Effector CD4-positive, alpha-beta T cell (primary cell): Measurements from ENCODE around the gene RCOR3.

Source experiments
- DNase-seq: peaks from one replicate; pipeline ENCODE4 v3.0.0-alpha.2; 2020

Gene RCOR3

GRCh38 chr1:211326140-211326527, 67.0 kb downstream of the RCOR3 start:
- DNase-seq = no peak

DNA sequence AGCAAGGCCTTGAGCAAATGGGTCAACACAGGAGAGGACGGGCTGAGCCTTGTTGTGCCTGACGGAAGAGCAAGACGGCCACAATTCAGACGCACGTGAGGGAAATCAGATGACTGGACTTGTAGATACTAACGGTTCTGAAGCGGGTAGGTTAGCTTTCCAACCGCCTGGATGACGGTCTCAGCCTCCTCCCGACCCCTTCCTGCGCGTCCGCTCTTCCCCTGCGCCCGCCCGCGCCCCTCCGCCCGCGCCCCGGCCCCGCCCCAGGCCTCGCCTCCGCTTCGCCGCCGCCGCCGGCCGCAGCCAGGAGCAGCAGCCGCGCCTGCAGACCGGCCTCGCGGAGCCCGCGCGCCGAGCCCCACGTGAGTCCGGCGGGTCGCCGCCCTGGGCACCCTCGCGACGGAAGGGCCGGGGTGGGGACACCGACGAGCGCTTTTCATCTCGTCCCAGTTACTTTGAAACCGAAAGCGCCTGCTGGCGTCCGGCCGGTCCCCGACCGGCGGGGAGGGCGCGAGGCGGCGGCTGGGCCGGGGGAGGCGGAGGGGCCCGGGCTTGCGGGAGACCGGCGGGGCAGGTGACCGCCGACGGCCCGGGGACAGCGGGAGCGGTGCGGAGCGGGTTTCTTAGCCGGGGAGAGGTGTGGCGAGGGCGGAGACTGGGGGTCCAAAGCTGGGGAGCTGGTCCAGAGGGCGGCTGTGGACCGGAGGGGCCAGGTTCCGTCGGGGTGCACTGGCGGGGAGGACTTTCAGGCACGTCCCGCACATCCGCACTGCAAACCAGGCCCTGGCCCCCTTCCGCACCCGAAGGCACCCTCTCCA, 67.6 kb downstream of the RCOR3 start, which contains the start of gene TRAF5:
Gene TRAF5 (plus strand): TSS at position 306 of the 818 bp plus-strand sequence. CDS start 26,407 bp downstream, outside the sequence.
- peak; percentile 38 for DNase-seq

DNA sequence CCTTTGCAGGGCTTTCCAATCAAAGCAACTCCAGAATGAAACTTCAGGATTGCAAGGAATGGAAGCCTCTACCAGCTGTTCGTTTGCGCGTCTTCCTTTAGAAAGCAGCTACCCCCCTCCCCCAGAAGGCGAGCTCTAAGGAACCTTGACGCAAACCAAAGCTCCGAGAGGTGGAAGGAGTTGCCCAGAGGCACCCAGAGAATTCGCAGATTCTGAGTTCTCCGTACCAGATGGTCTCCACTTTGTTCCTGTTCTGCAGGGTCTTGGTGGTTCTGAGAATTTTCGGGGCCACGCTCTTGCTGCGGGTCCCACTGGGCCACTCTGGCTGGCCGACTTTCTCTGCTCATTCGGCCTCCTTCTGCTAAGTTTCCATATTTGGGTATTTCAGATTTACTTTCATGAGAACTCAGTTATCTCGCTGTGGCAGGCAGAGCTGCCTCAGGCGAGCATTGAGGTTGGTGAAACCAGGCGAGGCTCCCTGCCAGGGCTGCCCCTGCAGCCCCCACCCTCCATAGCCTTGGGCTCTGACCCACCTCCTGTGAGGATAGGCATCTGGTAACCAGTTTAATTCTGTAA, 68.3 kb downstream of the RCOR3 start:
- peak; percentile 23 for DNase-seq

GRCh38 chr1:211328084-211328694, 69.0 kb downstream of the RCOR3 start:
- DNase-seq = no peak

DNA sequence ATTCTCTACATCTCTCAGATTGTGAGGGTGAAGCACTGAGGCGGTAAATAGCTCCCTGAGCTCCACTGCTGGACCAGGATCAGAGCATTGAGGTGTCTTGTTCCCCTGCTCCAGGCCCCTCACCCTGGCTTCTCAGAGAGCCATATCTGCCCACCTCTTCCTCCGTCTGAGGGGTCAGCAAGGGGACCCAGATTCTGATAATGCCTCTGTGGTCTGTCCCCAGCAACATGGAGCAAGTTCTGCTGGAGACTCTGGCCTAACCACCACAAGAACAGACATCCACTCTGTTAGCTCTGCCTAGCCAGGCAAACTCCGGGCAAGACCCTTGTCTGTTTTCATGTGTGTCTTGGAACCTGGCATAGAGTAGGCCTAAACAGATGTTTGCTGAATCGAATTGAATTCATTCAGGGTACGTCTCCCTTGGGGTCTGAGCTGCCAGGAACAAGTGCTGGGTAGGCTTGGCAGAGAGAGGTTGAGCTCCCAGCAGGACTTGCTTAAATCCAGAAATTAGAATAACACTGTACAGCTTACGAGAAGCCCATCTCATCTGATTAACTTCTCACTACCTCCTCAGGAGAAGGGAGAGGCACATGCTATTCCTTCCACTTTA, 69.8 kb downstream of the RCOR3 start:
- DNase-seq = no peak

DNA sequence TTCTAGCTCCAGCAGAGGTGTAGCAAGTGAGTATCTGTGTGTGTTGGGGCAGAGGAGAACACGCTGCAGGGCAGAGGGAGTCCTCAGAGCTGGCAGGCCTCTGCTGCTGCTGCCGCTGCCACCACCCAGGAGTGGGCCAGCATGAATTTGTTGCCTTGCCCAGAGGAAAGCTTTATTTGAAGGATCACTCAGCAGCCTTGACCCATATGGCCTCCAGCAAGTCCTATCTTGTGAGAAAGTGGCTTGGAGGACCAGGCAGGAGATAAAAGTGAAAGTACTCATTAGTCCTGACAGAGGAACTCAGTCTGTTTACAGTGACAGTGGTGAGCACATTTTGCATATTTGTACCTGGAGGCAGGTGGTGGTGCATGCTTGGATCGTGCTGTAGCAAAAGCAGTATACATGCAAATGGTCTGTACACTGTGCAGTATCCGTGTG, 70.6 kb downstream of the RCOR3 start:
- DNase-seq = no peak

GRCh38 chr1:211330282-211330936, 71.2 kb downstream of the RCOR3 start:
- no peak for DNase-seq

DNA sequence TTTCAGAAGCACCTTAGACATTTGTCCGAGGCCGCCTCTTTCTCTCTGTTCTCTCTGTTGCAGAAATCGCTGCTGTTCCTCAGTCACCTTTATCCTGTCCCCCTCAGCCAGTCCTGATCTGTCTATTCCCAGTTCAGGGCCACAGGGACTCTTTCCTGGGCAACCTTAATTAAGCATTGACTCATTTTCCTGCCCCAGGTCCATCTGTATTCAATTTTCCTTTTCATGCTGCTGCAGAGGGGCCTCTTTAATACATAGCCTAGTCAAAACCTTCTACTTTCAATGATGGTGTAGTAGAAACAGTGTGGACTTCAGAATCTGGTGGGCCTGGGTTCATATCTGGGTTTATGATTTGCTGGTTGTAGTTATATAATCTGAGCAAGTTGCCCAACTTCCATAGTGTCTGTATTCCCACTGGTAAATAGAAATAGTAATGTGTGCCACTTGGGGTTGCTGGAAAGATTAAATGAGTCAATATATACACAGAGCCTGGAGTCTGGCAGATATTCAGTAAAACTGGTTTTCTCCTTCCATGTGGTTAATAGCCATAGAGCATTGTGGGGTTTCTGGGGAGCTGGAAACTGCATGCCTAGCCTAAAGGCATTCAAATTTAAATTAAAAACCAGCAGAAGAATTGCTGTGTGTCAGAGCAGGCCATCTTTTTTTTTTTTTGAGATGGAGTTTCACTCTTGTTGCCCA, 72.0 kb downstream of the RCOR3 start:
- DNase-seq = no peak

DNA sequence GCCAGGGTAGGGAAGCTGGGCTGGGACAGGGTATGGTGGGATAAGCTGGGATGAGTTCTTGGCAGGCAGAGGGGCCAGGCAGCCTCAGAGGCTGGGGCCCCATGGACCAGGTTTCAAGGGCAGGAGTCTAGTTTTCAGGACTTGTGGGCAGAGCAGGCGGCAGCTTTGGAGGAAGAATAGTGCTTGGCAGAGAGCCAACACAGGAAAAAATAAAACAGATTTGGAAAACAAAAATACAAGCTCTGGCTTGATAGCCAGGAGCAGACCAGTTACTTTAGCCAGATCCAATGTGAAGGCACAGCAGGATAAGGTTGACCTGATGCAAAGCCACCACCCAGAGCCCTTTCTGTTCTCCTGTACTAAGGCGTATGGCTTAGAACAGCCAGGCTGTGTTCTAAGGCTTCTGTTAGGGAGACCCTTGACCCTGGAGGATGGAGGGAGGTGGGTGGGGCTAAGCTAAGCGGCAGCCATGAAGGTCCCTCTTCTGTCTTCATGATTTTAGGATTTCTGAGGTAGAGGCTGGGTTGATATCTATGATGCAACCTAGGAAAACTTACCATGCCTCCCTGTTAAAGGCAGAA, 73.0 kb downstream of the RCOR3 start:
- DNase-seq = no peak

GRCh38 chr1:211332830-211333229, 73.7 kb downstream of the RCOR3 start:
- no peak for DNase-seq

GRCh38 chr1:211333906-211334305, 74.7 kb downstream of the RCOR3 start:
- no peak for DNase-seq

DNA sequence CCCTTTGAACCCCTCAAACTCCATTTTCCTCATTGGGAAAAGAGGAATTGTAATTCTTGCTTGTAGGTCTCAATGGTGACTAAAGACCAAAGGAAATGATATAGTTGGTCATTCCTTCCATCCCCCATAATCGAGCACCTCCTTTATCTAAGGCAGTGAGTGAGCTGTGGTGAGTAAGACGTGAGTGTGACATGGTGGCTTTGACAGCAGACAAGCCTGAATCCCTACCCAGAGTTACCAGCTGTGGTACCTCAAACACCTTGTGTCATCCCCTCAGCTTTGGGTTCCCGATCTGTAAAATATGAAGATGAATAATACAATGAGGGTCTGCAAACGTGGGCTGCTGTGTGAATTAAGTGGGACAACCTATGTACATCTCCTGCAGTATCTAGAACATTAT, 75.8 kb downstream of the RCOR3 start:
- no peak for DNase-seq

GRCh38 chr1:211335522-211336157, 76.5 kb downstream of the RCOR3 start:
- DNase-seq = no peak

DNA sequence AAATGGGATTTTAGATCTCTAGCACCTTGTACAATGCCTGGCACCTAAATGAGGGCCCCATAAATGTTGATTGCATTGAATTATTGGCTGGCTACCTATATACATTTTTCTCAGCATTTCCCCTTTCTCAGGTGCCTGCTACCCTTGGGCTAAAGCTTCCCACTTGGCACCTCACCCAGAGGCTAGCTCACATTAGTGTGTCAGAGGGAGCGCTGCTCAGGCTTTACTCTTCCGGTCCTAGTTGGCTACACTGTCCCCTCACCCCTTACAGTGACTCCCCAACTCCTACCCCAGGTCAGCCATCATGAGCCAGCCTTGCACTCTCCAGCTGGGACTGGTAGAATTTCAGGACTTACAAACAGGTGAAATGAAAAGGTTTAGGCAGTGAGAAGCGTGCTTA, 77.0 kb downstream of the RCOR3 start:
- DNase-seq = no peak

GRCh38 chr1:211336775-211337174, 77.6 kb downstream of the RCOR3 start:
- DNase-seq = no peak

DNA sequence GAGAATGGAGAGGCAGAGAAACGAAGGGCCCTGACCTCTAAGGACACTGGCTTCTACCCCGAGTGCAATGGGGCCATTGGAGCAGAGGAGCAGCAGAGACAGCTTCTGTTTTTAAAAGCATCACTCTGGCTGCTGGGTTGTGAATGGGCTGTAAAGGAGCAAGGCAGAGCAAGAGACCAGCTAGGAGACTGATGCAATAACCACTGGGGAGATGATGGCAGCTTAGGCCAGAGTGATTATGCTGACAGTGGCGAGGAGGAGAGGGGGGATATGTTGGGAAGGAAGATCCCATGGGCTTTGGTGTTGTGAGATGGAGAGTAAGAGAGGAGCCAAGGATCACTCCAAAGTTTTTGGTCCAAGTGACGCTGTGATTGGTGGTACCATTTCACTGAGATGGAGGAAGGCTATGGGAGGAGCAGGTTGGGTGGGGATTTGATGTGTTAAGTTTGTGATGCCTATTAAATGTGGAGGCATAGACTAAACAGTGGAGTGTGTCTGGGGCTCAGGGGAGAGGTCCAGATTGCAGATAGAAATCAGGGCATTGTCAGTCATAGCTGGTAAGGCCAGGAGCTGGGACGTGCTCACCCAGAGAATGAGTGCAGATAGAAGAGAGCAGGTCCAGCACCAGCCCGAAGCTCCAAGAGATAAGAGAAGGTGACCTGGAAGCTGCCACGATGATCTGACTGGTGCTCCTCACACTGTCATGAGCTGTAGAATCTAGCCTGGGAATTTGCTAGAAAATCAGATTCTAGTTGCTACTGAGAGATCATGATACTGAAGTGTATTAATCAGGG, 78.5 kb downstream of the RCOR3 start:
- no peak for DNase-seq

DNA sequence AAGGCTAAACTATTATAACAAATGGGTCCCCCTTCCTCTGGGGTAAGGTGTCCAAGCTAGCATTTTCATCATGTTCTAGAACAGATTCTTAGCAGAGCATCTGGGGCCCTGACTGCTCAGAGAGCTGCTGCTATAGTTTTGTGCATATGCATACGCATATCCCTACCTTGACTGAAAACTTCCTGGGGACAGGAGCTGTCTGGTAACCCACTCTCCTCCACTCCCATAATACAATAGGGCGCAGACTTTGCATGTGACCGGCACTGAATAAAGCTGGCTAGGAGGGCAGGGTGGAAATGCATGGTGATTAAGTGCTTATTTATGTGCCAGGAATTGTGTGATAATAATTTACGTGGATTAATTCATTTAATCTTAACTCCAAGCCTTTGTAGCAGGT, 79.1 kb downstream of the RCOR3 start:
- no peak for DNase-seq

DNA sequence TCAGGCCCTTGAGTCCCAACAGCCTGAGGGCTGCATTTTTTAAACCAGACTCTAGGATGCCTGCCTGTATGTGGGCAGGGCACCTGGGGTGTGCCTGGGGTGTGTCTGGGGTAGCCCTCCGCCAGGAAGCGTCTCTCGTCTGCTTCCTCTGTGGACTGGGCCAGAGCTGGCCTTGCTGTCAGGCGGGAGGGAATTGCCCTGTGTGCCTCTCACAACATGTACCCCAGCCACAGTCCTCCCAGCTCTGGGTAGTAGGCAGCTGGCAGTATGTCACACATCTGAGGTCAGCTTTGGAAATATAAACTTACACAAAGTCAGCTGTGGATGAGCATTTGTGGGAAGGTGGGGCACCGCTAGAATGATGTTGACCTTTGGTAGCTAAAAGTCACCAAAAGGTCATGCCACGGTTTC, 80.5 kb downstream of the RCOR3 start:
- no peak for DNase-seq

DNA sequence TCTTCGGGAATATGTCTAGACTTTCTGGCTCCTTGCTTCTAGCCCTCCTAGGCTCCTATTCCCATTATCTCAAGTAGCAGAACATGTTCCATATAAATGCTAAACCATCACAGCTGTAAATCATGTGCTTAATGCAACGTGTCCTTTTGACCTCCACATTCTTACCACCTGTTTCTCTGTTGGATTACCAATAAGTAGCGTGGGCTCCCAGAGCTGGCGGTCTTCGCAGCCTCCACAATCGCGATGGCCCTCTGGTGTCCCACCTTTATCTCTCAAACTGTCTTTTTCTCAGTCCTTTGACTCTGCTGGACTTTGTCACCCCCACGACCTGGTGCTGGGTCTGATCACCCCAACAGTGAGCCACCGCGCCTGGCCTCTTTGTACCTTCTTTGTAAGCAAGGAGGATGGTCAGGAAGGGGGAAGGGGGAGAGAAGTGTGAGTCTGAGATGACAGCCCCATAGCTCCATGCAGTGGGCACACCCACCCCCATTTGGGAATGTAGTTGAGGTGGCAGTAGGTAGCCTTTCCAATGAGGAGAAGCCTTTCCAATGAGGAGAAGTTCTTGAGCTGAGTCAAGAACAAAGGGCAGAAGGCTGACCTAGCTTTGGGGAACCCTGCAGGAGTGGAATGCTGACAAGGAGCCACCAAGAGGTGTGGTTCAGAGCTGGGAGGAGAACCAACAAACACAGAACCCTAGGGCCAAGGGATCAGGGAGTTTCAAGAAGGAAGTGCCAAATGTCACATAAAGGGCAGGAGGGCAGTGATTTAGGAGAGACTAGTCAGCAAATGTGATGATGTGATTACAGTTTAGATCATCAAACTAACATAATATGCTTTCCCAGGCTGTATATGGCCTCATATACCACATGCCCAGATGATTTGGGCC, 81.7 kb downstream of the RCOR3 start:
- DNase-seq = no peak

DNA sequence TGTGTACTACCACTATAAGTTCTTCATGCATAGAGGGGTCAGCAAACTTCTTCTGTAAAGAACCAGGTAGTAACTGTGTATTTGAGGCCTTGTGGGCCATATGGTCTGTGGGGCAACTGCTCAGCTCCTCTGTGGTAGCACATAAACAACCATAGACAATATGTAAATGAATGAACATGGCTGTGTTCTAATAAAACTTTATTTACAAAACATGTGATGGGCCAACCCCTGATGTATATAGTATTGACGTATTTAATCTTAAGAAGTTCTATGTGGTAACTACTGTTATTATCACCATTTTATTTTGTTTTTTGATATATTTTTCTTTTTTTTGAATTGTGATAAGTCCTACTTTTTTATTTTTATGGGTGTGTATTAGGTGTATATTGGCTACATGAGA, 82.8 kb downstream of the RCOR3 start:
- DNase-seq = no peak
